Testis (tissue), 3 donors: ENCODE measurements around the gene TYW1. TPM values are rescaled to one million over a fixed set of nuclear protein-coding genes. Genes with fewer than 3 reads are reported as not detected.
"Not testable (repeated sequence)": the region's sequence is repeated elsewhere in the genome, so short reads cannot be mapped to it uniquely, and the experiment has no call there.

Source experiments
- DNase-seq: peaks from one replicate; pipeline ENCODE4 v3.0.0-alpha.2; 2019
- H3K27ac ChIP-seq, 2 donors: fragments of 200-600 bp; sonication (generic); one replicate each; pipeline ENCODE4 v1.5.1; 2019
- H3K27me3 ChIP-seq: fragments of 200-600 bp; sonication (generic); one replicate; pipeline ENCODE4 v1.5.1; 2019
- H3K36me3 ChIP-seq: fragments of 200-600 bp; sonication (generic); one replicate; pipeline ENCODE4 v1.5.1; 2017; ENCODE audit warnings: low read depth; ENCODE audit errors: missing control alignments
- H3K4me1 ChIP-seq: fragments of 200-600 bp; sonication (generic); one replicate; pipeline ENCODE4 v1.5.1; 2019
- H3K4me3 ChIP-seq, 2 donors: fragments of 200-600 bp; sonication (generic); one replicate each; pipeline ENCODE4 v1.5.1; 2017 to 2019
- H3K9me3 ChIP-seq: fragments of 200-600 bp; sonication (generic); one replicate; pipeline ENCODE4 v1.5.1; 2017
- POLR2A ChIP-seq: fragments of 450-650 bp; IDR thresholded peaks from one replicate; pipeline ENCODE4 v1.6.1; 2017; ENCODE audit warnings: antibody characterized with exemption, mild to moderate bottlenecking, moderate library complexity
- WGBS, 2 donors: methylation state at CpG; one replicate each; pipeline ENCODE4 v1.1.5; 2018; 5-methylcytosine and 5-hydroxymethylcytosine counted together
- intact Hi-C: fragments of 100-400 bp; cut with DNase I; formaldehyde crosslinking; loops from one replicate; pipeline ENCODE4 v1.15.1; 2023; ENCODE audit warnings: low total_unique reads
- microRNA-seq, 2 donors: library from miRNA; unstranded; fragments of <30 nt; microRNA quantifications; one replicate each; pipeline ENCODE4, GENCODE V29; 2016; ENCODE audit warnings: borderline number of aligned reads in 2 of 2, borderline replicate concordance in 1 of 2
- polyA plus RNA-seq: library from polyadenylated mRNA; stranded (reverse); fragments of 350-450 nt; fragmentation: Illumina TruSeq; extraction: RNeasy Lipid Tissue Mini Kit (QIAGEN cat#74804); gene quantifications from one replicate; pipeline ENCODE4 v1.2.3, GENCODE V29; 2014; ENCODE audit warnings: low read depth, low replicate concordance; ENCODE audit not compliant: insufficient read depth
- small RNA-seq, 2 donors: library from RNA; depleted of rRNA; stranded (forward); fragments of <200 nt; gene quantifications; one replicate each; pipeline ENCODE3, GENCODE V24; 2016
- total RNA-seq, 2 donors: library from RNA; depleted of rRNA; stranded (reverse); fragments of >200 nt; gene quantifications; one replicate each; pipeline ENCODE4 v1.2.3, GENCODE V29; 2016
- TF ChIP-seq, protein P1 (sequence below), 3 experiments: fragments of 450-650 bp in 2 of 3; fragments of 200-600 bp in 1 of 3; sonication (generic) in 1 of 3; IDR thresholded peaks; one replicate each; pipeline ENCODE4 v1.5.1; 2016 to 2019; ENCODE audit warnings: antibody characterized with exemption in 3 of 3, mild to moderate bottlenecking in 2 of 3, moderate library complexity in 1 of 3

Gene TYW1
- total and polyA plus RNA-seq, 3 donors from 2014 or later: 16.9 to 22.8 (median 21.7) TPM

DNA sequence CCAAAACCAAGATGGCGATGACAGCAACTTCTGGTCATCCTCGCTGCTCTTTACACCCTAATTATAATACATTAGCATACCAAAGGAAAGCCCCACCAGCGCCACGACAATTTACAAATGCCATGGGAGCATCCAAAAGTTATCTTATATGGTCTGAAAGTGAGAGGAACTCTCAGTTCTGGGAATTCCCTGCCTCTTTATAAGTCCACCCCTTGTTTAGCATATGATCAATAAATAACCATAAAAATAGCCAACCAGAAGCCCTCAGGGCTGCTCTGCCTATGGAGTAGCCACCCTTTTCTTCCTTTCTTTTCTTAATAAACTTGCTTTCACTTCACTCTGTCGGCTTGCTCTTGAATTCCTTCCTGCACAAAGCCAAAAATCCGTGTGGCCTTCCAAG, 262.7 kb downstream of the TYW1 start:
- intact Hi-C loops, H3K9me3 ChIP-seq, DNase-seq, H3K4me3 ChIP-seq, H3K27me3 ChIP-seq, H3K4me1 ChIP-seq, H3K36me3 ChIP-seq, H3K27ac ChIP-seq: not testable (repeated sequence)
- 95 to 96% methylated on average over 6 of the region's 6 CpGs for WGBS, 2 donors

DNA sequence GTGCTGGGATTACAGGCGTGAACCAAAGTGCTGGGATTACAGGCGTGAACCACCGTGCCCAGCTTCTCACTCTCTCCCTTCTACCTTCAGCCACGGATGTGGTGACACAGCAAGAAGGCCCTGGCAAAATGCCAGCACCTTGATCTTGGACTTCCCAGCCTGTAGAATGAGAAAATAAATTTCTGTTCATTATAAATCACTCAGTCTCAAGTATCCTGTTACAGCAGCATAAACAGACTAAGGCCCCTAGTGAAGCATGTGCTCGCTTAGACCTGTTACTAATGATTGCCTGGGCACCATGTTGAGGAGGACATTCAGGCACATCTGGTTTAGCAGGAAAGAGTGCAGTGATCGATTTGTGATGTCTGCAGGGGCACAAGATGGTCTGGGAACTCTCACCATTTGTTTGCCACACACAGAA, 263.5 kb downstream of the TYW1 start:
- H3K27ac ChIP-seq, H3K9me3 ChIP-seq, H3K4me3 ChIP-seq, intact Hi-C loops, H3K27me3 ChIP-seq, H3K36me3 ChIP-seq, H3K4me1 ChIP-seq, DNase-seq: not testable (repeated sequence)
- 78 to 91% methylated on average over 6 of the region's 6 CpGs for WGBS, 2 donors

DNA sequence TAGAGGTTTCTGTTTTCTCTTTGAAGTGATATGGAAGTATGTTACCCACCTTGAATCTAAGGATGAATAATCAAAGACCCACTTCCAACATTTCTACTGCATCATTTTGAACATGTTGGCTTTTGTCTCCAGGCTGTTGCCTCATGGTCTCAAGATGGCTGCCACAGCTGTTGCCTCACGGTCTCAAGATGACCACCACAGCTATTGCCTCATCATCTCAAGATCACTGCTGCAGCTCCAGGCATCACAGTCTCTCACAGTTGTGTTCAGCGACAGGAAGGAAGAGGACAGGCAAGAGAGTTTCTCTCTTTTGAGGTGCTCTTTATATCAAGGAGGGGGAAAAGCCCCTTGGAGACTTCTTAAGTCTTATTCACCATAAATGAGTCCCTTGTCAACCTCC, 267.4 kb downstream of the TYW1 start:
- H3K27ac ChIP-seq, H3K4me3 ChIP-seq, H3K36me3 ChIP-seq, H3K27me3 ChIP-seq, intact Hi-C loops, H3K9me3 ChIP-seq, H3K4me1 ChIP-seq, DNase-seq: not testable (repeated sequence)
- WGBS, 2 donors: 93 to 96% methylated on average over 2 of the region's 2 CpGs

DNA sequence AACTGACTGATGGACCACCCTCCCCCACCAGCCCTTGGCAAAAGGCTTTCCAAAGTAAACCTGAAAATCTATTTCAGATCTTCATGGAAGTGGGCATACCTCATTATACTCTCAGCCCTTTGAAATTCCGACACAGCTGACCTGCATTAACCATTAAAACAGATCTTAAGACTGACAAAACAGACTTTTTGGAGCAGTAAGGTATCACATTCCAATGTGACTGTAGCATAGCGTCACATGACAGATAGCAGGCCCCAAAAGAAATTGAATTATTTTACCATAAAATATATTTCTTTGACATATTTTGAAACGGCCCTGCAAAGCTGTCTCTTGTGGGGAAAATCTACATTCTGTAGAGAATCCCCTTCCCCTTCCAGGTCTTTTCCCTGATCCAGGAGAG, 269.4 kb downstream of the TYW1 start:
- H3K36me3 ChIP-seq, H3K4me3 ChIP-seq, H3K4me1 ChIP-seq, DNase-seq, intact Hi-C loops, H3K27me3 ChIP-seq, H3K27ac ChIP-seq, H3K9me3 ChIP-seq: not testable (repeated sequence)
- WGBS, 2 donors: 78 to 83% methylated on average over 3 of the region's 3 CpGs

DNA sequence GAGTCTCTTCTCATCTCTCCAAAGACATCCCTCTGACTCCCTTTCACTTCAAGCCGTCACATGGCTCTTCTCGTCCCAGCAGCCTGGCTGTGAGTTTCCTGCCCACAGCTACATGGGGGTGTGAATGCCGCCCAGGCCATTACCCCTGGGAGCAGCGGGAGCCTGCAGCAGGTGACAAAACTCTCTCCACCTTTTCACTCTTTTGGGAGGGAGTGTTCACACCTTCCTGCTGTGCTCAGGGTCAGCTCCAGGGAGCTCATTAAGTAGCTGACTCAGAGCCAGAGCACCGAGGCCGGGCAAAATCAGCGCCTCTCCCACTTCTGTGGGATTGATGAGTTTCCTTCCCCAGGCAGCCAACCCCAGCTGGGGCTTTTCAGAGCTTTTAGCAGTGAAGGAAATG, 271.3 kb downstream of the TYW1 start:
- Histone ChIP-seq H3K4me1 (no peaks in the 10 kb centered on the region), H3K36me3 (no peaks in the 10 kb centered on the region), H3K27ac (no peak overlapping the region), H3K9me3 (no peaks in the 10 kb centered on the region), H3K27me3 (no peaks in the 10 kb centered on the region), H3K4me3 (no peak overlapping the region)
- intact Hi-C loops: no loop called here
- 63 to 79% methylated on average over 7 of the region's 7 CpGs for WGBS, 2 donors
- TF ChIP-seq POLR2A: no peak
- TF ChIP-seq, protein P1, sequence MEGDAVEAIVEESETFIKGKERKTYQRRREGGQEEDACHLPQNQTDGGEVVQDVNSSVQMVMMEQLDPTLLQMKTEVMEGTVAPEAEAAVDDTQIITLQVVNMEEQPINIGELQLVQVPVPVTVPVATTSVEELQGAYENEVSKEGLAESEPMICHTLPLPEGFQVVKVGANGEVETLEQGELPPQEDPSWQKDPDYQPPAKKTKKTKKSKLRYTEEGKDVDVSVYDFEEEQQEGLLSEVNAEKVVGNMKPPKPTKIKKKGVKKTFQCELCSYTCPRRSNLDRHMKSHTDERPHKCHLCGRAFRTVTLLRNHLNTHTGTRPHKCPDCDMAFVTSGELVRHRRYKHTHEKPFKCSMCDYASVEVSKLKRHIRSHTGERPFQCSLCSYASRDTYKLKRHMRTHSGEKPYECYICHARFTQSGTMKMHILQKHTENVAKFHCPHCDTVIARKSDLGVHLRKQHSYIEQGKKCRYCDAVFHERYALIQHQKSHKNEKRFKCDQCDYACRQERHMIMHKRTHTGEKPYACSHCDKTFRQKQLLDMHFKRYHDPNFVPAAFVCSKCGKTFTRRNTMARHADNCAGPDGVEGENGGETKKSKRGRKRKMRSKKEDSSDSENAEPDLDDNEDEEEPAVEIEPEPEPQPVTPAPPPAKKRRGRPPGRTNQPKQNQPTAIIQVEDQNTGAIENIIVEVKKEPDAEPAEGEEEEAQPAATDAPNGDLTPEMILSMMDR (IDR thresholded peaks at IDR 0.05): no peak
- DNase-seq: no peak

DNA sequence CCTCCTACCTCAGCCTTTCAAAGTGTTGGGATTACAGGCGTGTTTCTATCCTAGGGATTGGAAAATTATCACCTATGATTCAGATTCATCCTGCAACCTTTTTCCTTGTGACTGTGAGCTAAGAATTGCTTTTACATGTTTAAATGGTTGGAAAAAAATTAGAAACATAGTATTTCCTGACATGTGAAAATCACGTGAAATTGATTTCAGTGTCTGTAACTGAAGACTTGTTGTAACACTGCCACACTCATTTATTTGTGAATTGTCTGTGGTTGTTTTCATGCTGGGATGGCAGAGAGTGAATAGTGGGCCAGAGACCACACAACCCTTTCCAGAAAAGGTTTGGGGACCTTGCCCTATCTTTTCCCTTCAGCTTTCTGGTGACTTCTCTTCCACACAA, 273.3 kb downstream of the TYW1 start:
- intact Hi-C loops, DNase-seq, H3K27ac ChIP-seq, H3K4me3 ChIP-seq, H3K4me1 ChIP-seq, H3K27me3 ChIP-seq, H3K36me3 ChIP-seq, H3K9me3 ChIP-seq: not testable (repeated sequence)
- WGBS, 2 donors: 78 to 89% methylated on average over 2 of the region's 2 CpGs

Small RNA genes lying within 50 kb of the gene (microRNA-seq; reads per million reads assigned to microRNA genes)
- gene MIR4650-1: 0 reads per million in 2 donors

Small RNA genes lying within 50 kb of the gene (small RNA-seq; reads per million reads assigned to genes)
- 0 reads per million in 2 donors for gene AC073089.1
- 0 reads per million in 2 donors for gene MIR4650-1
- 0 reads per million in 2 donors for gene RN7SL43P

Other genes with a start within 250 kb of the TYW1 start
- 100 to 1,000 TPM; 181 to 221 TPM for gene TMEM248, start 75.6 kb upstream of the TYW1 start, total RNA-seq
- gene TMEM248, start 75.6 kb upstream of the TYW1 start, polyA plus RNA-seq: 139 TPM
- 10 to 100 TPM; 54.3 to 64.6 TPM for gene SBDS, start 1.2 kb upstream of the TYW1 start, total RNA-seq
- gene SBDS, start 1.2 kb upstream of the TYW1 start, polyA plus RNA-seq: 92.2 TPM